H1 (cell line): ENCODE measurements around the gene LYZL4. TPM values are rescaled to one million over a fixed set of nuclear protein-coding genes. Genes with fewer than 3 reads are reported as not detected.

Experiments used
- CTCF ChIA-PET: fragments of 300-600 bp; sonication (Branson Sonifier 250); formaldehyde crosslinking; loops from one replicate; lab custom pipeline; 2021; ENCODE audit not compliant: partially characterized antibody; lab: Charles Lee
- POLR2A ChIA-PET: fragments of 300-600 bp; sonication (Branson Sonifier 250); formaldehyde crosslinking; loops from one replicate; lab custom pipeline; 2021; ENCODE audit warnings: inconsistent platforms; ENCODE audit not compliant: partially characterized antibody; lab: Charles Lee
- DNase-seq, 2 experiments: peaks; one replicate each; pipeline versions ENCODE4 v3.0.0 to v3.0.0-alpha.2; 2010 to 2022; ENCODE audit warnings: low spot score in 2 of 2, low read depth in 1 of 2, mixed read lengths in 1 of 2
- FAIRE-seq: peaks from 2 replicates; lab custom pipeline; 2011; peaks lifted over from hg19 to GRCh38; lab: Jason Lieb, UNC
- H2AFZ ChIP-seq: 2 replicates; pipeline ENCODE4 v1.8.1; 2012; ENCODE audit warnings: low read length, inconsistent platforms
- H2AK5ac ChIP-seq: 2 replicates; pipeline ENCODE4 v1.6.1; 2013; ENCODE audit warnings: low read depth, low read length
- H2BK120ac ChIP-seq: replicated peaks from 2 replicates; pipeline ENCODE3; 2013; ENCODE audit warnings: low read depth, low read length, inconsistent platforms
- H2BK12ac ChIP-seq: 2 replicates; pipeline ENCODE4 v1.6.1; 2013; ENCODE audit warnings: low read depth, low read length
- H2BK15ac ChIP-seq: 2 replicates; pipeline ENCODE4 v1.6.1; 2013; ENCODE audit warnings: low read length
- H2BK20ac ChIP-seq: 2 replicates; pipeline ENCODE4 v1.6.1; 2013; ENCODE audit warnings: low read length
- H2BK5ac ChIP-seq: 2 replicates; pipeline ENCODE4 v1.6.1; 2013; ENCODE audit warnings: low read depth, low read length
- H3K14ac ChIP-seq: 2 replicates; pipeline ENCODE4 v1.6.1; 2013; ENCODE audit warnings: inconsistent platforms; ENCODE audit not compliant: insufficient read length
- H3K18ac ChIP-seq: 2 replicates; pipeline ENCODE4 v1.6.1; 2013; ENCODE audit warnings: low read length; ENCODE audit errors: extremely low read depth
- H3K23ac ChIP-seq: 2 replicates; pipeline ENCODE4 v1.6.1; 2013; ENCODE audit warnings: inconsistent platforms; ENCODE audit not compliant: insufficient read length
- H3K23me2 ChIP-seq: 2 replicates; pipeline ENCODE4 v1.6.1; 2013; ENCODE audit warnings: low read depth, low read length
- H3K27ac ChIP-seq: 2 replicates; pipeline ENCODE4 v1.6.1; 2011; ENCODE audit warnings: low read depth, low read length, inconsistent platforms
- H3K27me3 ChIP-seq, 4 experiments: replicated peaks in 1 of 4; 1 replicate in 1 of 4; 2 replicates in 3 of 4; pipeline versions ENCODE4 v1.6.1 to v1.8.1; 2011 to 2013; ENCODE audit warnings: low read length in 3 of 4, mild to moderate bottlenecking in 3 of 4, inconsistent platforms in 2 of 4, mixed read lengths in 2 of 4, moderate library complexity in 1 of 4; ENCODE audit not compliant: control insufficient read depth in 3 of 4, insufficient read depth in 3 of 4; ENCODE audit errors: extremely low read depth in 1 of 4
- H3K36me3 ChIP-seq, 4 experiments: 2 replicates each; pipeline versions ENCODE4 v1.6.1 to v1.8.1; 2011 to 2013; ENCODE audit warnings: mild to moderate bottlenecking in 4 of 4, low read length in 3 of 4, moderate library complexity in 2 of 4, control low read depth in 1 of 4, inconsistent platforms in 1 of 4; ENCODE audit not compliant: insufficient read depth in 4 of 4, control insufficient read depth in 2 of 4
- H3K4ac ChIP-seq: replicated peaks from 2 replicates; pipeline ENCODE3; 2013; ENCODE audit warnings: low read length, low read depth, mixed read lengths, inconsistent platforms; ENCODE audit not compliant: insufficient read length
- H3K4me1 ChIP-seq, 4 experiments: replicated peaks in 1 of 4; 1 replicate in 1 of 4; 2 replicates in 3 of 4; pipeline versions ENCODE4 v1.6.1 to v1.8.1; 2011 to 2013; ENCODE audit warnings: low read length in 3 of 4, inconsistent platforms in 2 of 4, mixed read lengths in 1 of 4; ENCODE audit not compliant: insufficient read depth in 4 of 4, control insufficient read depth in 3 of 4
- H3K4me2 ChIP-seq, 2 experiments: 2 replicates each; pipeline versions ENCODE4 v1.6.1 to v1.8.1; 2011 to 2013; ENCODE audit warnings: low read depth in 2 of 2, low read length in 2 of 2, control low read depth in 1 of 2, inconsistent platforms in 1 of 2, mild to moderate bottlenecking in 1 of 2; ENCODE audit not compliant: insufficient read depth in 1 of 2
- H3K4me3 ChIP-seq, 4 experiments: fragments of 200-600, 300-600 bp in 1 of 4; sonication (generic), shearing (Covaris generic), sonication (Bioruptor Twin) in 1 of 4; 2 replicates each; pipeline versions ENCODE4 v1.5.1 to v1.8.1; 2011 to 2016; ENCODE audit warnings: low read length in 4 of 4, low read depth in 3 of 4, control low read depth in 2 of 4, inconsistent platforms in 2 of 4, mild to moderate bottlenecking in 2 of 4, mixed read lengths in 1 of 4, moderate library complexity in 1 of 4; ENCODE audit not compliant: insufficient read depth in 2 of 4; ENCODE audit errors: extremely low read depth in 1 of 4
- H3K56ac ChIP-seq: replicated peaks from 2 replicates; pipeline ENCODE3; 2013; ENCODE audit warnings: low read depth, mild to moderate bottlenecking, mixed read lengths, low read length, inconsistent platforms; ENCODE audit not compliant: insufficient read length
- H3K79me1 ChIP-seq: 2 replicates; pipeline ENCODE4 v1.6.1; 2013; ENCODE audit warnings: low read depth, low read length, control low read depth
- H3K79me2 ChIP-seq, 2 experiments: 2 replicates each; pipeline versions ENCODE4 v1.6.1 to v1.8.1; 2012 to 2013; ENCODE audit warnings: low read length in 2 of 2, mild to moderate bottlenecking in 2 of 2, inconsistent platforms in 1 of 2; ENCODE audit not compliant: insufficient read depth in 2 of 2, control insufficient read depth in 1 of 2
- H3K9ac ChIP-seq, 4 experiments: replicated peaks in 1 of 4; 1 replicate in 1 of 4; 2 replicates in 3 of 4; pipeline versions ENCODE4 v1.6.1 to v1.8.1; 2011 to 2013; ENCODE audit warnings: low read depth in 3 of 4, low read length in 3 of 4, control low read depth in 2 of 4, mild to moderate bottlenecking in 2 of 4, moderate library complexity in 2 of 4, inconsistent platforms in 1 of 4; ENCODE audit errors: extremely low read depth in 1 of 4
- H3K9me3 ChIP-seq, 2 experiments: 2 replicates each; pipeline versions ENCODE4 v1.6.1 to v1.8.1; 2012 to 2013; ENCODE audit warnings: mild to moderate bottlenecking in 2 of 2, moderate library complexity in 2 of 2, control low read depth in 1 of 2, inconsistent platforms in 1 of 2, low read depth in 1 of 2, low read length in 1 of 2, mixed read lengths in 1 of 2; ENCODE audit not compliant: insufficient read depth in 2 of 2
- H4K20me1 ChIP-seq, 2 experiments: replicated peaks in 1 of 2; 2 replicates each; pipeline versions ENCODE3 to v1.8.1; 2011 to 2013; ENCODE audit warnings: inconsistent platforms in 2 of 2, low read length in 2 of 2, mild to moderate bottlenecking in 1 of 2; ENCODE audit not compliant: insufficient read depth in 2 of 2, control insufficient read depth in 1 of 2
- H4K5ac ChIP-seq: 2 replicates; pipeline ENCODE4 v1.6.1; 2013; ENCODE audit warnings: low read length, low read depth, mixed read lengths, inconsistent platforms; ENCODE audit not compliant: insufficient read length
- H4K8ac ChIP-seq: 2 replicates; pipeline ENCODE4 v1.8.0; 2013; ENCODE audit warnings: mild to moderate bottlenecking, moderate library complexity, low read length, inconsistent platforms; ENCODE audit not compliant: insufficient read depth; ENCODE audit errors: extremely low read depth
- H4K91ac ChIP-seq: replicated peaks from 2 replicates; pipeline ENCODE3; 2013; ENCODE audit warnings: low read length, mixed read lengths, inconsistent platforms; ENCODE audit not compliant: insufficient read length
- CHD1 ChIP-seq: IDR thresholded peaks from 2 replicates; pipeline ENCODE4 v1.6.1; 2012; ENCODE audit warnings: low read depth, low read length, improper control_type of control experiment
- CHD2 ChIP-seq: IDR thresholded peaks from 2 replicates; pipeline ENCODE4 v1.6.1; 2012; ENCODE audit warnings: low read length, improper control_type of control experiment
- EZH2 ChIP-seq: fragments of 200-600 bp; sonication (generic); IDR thresholded peaks from 2 replicates; pipeline ENCODE4 v1.7.1; 2012; ENCODE audit warnings: low read depth, mild to moderate bottlenecking, moderate library complexity, low read length, inconsistent platforms; ENCODE audit not compliant: severe bottlenecking
- KDM5A ChIP-seq: fragments of 200-600 bp; IDR thresholded peaks from 2 replicates; pipeline ENCODE4 v1.7.1; 2012; ENCODE audit warnings: mild to moderate bottlenecking, low read length, inconsistent platforms, mixed read lengths
- NANOG ChIP-seq: IDR thresholded peaks from 2 replicates; pipeline ENCODE4 v1.6.1; 2011; ENCODE audit warnings: low read length, low read depth, mild to moderate bottlenecking, inconsistent platforms; ENCODE audit not compliant: insufficient read depth, poor library complexity, severe bottlenecking
- RBBP5 ChIP-seq: IDR thresholded peaks from 2 replicates; pipeline ENCODE4 v1.7.1; 2012; ENCODE audit warnings: low read depth, mild to moderate bottlenecking, inconsistent platforms, low read length, moderate library complexity, borderline replicate concordance
- RNF2 ChIP-seq: fragments of 200-900, 300-1000 bp; sonication (generic); IDR thresholded peaks from 2 replicates; pipeline ENCODE4 v1.7.1; 2016; ENCODE audit warnings: borderline replicate concordance, low read depth, mild to moderate bottlenecking, antibody characterized with exemption, low read length; ENCODE audit not compliant: poor library complexity, severe bottlenecking; ENCODE audit errors: missing control alignments
- SIX5 ChIP-seq: IDR thresholded peaks from 2 replicates; pipeline ENCODE4 v1.6.1; 2011; ENCODE audit warnings: mild to moderate bottlenecking, low read depth, low read length
- SUZ12 ChIP-seq: fragments of 200-600 bp; sonication (generic); IDR thresholded peaks from 2 replicates; pipeline ENCODE4 v1.6.1; 2012; ENCODE audit warnings: mild to moderate bottlenecking, inconsistent platforms, low read length, moderate library complexity, mixed read lengths
- WGBS, 2 experiments: shearing (Covaris generic) in 1 of 2; methylation state at CpG; one replicate each; pipeline versions ENCODE4 v1.1.6 to v1.1.7; 2013 to 2015; ENCODE audit warnings: low lambda C conversion rate in 2 of 2, mixed read lengths in 2 of 2, inconsistent platforms in 1 of 2, low coverage in 1 of 2, missing lambda C conversion rate in 1 of 2; ENCODE audit not compliant: insufficient replicate concordance in 2 of 2, insufficient coverage in 1 of 2, insufficient read length in 1 of 2; ENCODE audit errors: extremely low coverage in 1 of 2, missing lambda C conversion rate in 1 of 2; 5-methylcytosine and 5-hydroxymethylcytosine counted together
- polyA plus RNA-seq, 7 experiments: library from polyadenylated mRNA; depleted of rRNA in 3 of 7; stranded (reverse) in 5 of 7; unstranded in 2 of 7; fragments of >200 nt in 5 of 7; fragments of 200-250 nt in 2 of 7; gene quantifications; 1 replicate in 5 of 7; 2 replicates in 1 of 7; 4 replicates in 1 of 7; pipeline versions ENCODE4 v1.2.1 to v1.2.3, GENCODE V29; 2011 to 2013; ENCODE audit warnings: missing spikeins in 2 of 7, mixed read lengths in 2 of 7
- total RNA-seq: library from RNA; stranded (reverse); fragmentation: NEBNext Ultra II Directional; extraction: Animal tissue kit (Norgen Biotek cat#: 25700); gene quantifications from 2 replicates; pipeline ENCODE4 v1.2.1, GENCODE V29; 2021
- TF ChIP-seq, protein P1 (sequence below): IDR thresholded peaks from 2 replicates; pipeline ENCODE4 v1.6.1; 2012; ENCODE audit warnings: inconsistent platforms
- TF ChIP-seq, protein P2 (sequence below): IDR thresholded peaks from 2 replicates; pipeline ENCODE4 v1.6.1; 2012; ENCODE audit warnings: inconsistent platforms
- TF ChIP-seq, protein P3 (sequence below): IDR thresholded peaks from 2 replicates; pipeline ENCODE4 v1.6.1; 2011; ENCODE audit warnings: low read length, improper control_type of control experiment

LYZL4 gene
- total and polyA plus RNA-seq, 2 of the 8 experiments (the other 6 are each of a cell fraction or from before 2014, with no cell fraction given): not detected

DNA sequence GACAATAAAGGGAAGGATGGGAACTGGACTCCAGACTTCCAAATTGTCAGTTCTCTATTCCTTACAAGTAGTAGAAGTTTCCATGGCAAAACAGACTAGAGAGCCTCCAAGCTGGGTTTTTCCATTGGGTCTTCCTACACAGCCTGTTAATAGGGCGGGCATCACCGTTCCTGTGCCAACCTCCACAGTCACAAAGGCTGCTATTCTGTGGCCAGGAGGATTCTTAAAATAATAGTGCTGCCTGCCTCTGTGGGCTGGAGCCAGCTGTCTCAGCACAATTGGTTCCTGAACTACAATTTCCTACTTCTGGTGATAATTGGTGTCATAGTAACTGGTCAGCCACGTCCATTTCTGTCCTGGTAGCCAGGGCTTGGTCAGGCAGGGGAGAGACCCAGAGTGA lies 38.6 kb downstream of the LYZL4 start:
- no peak overlapping the region for H2AK5ac ChIP-seq
- peaks cover 2 to 9% (median 4%) of the 10 kb centered on the region in 4 experiments; a peak in 6 of 7 replicates for H3K4me1 ChIP-seq
- H3K9ac ChIP-seq: no peak overlapping the region
- no peak overlapping the region for H3K27ac ChIP-seq
- no peaks in the 10 kb centered on the region for H3K23me2 ChIP-seq
- no peak overlapping the region for H2BK5ac ChIP-seq
- no peaks in the 10 kb centered on the region for H4K20me1 ChIP-seq
- H3K9me3 ChIP-seq: peaks cover 0 to 7% of the 10 kb centered on the region in 2 experiments; a peak in 1 of 4 replicates
- H3K23ac ChIP-seq: no peak overlapping the region
- no peaks in the 10 kb centered on the region for H3K79me1 ChIP-seq
- no peak overlapping the region for H2BK20ac ChIP-seq
- H4K8ac ChIP-seq: no peak overlapping the region
- CTCF ChIA-PET: interaction anchor here (1.2 kb wide), 1 partner anchor 72 kb away, joined by 4 read pairs; no protein-coding TSS in a partner anchor
- H2AFZ ChIP-seq: no peak overlapping the region
- no peak overlapping the region for H4K91ac ChIP-seq
- H3K56ac ChIP-seq: no peak overlapping the region
- H3K18ac ChIP-seq: no peak overlapping the region
- DNase-seq (no peak), FAIRE-seq (no peak)
- H3K4ac ChIP-seq: no peak overlapping the region
- no peak overlapping the region for H2BK12ac ChIP-seq
- H3K14ac ChIP-seq: no peak overlapping the region
- H3K27me3 ChIP-seq: no peaks in the 10 kb centered on the region
- H3K4me2 ChIP-seq: no peak overlapping the region
- 91% methylated on average over 3 of the region's 3 CpGs; no CpG with 5 or more reads in 1 of the 2 experiments for WGBS, 2 experiments
- no peaks in the 10 kb centered on the region for H3K36me3 ChIP-seq
- H3K4me3 ChIP-seq: no peak overlapping the region
- H3K79me2 ChIP-seq: no peaks in the 10 kb centered on the region
- H2BK15ac ChIP-seq: no peak overlapping the region
- no peak overlapping the region for H2BK120ac ChIP-seq
- POLR2A ChIA-PET: no interaction called here
- no peak overlapping the region for H4K5ac ChIP-seq
- TF ChIP-seq, protein P1, sequence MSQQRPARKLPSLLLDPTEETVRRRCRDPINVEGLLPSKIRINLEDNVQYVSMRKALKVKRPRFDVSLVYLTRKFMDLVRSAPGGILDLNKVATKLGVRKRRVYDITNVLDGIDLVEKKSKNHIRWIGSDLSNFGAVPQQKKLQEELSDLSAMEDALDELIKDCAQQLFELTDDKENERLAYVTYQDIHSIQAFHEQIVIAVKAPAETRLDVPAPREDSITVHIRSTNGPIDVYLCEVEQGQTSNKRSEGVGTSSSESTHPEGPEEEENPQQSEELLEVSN: no peak
- TF ChIP-seq CHD1 (no peak), EZH2 (no peak), NANOG (no peak), RNF2 (no peak), SUZ12 (no peak), RBBP5 (no peak), SIX5 (no peak), CHD2 (no peak), KDM5A (no peak)
- TF ChIP-seq, protein P2, sequence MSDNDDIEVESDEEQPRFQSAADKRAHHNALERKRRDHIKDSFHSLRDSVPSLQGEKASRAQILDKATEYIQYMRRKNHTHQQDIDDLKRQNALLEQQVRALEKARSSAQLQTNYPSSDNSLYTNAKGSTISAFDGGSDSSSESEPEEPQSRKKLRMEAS: no peak
- TF ChIP-seq, protein P3, sequence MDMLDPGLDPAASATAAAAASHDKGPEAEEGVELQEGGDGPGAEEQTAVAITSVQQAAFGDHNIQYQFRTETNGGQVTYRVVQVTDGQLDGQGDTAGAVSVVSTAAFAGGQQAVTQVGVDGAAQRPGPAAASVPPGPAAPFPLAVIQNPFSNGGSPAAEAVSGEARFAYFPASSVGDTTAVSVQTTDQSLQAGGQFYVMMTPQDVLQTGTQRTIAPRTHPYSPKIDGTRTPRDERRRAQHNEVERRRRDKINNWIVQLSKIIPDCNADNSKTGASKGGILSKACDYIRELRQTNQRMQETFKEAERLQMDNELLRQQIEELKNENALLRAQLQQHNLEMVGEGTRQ: no peak
